Stimulated activated naive CD8-positive, alpha-beta T cell treated with anti-CD3 and anti-CD28 coated beads, Interleukin-15, Interleukin-2, amounts not matched to agents 100 ng/mL and 50 ng/mL, for 24 hours (primary cell): ENCODE measurements around the gene PLEKHG1.

Experiments
- H3K27ac Mint-ChIP-seq: one replicate; pipeline ENCODE4 v1.8.0; 2021; ENCODE audit warnings: mild to moderate bottlenecking, mixed read lengths
- H3K27me3 Mint-ChIP-seq: one replicate; pipeline ENCODE4 v1.8.0; 2021; ENCODE audit warnings: mixed read lengths
- H3K36me3 Mint-ChIP-seq: one replicate; pipeline ENCODE4 v1.8.0; 2021; ENCODE audit warnings: low read depth, mixed read lengths
- H3K4me1 Mint-ChIP-seq: one replicate; pipeline ENCODE4 v1.8.0; 2021; ENCODE audit warnings: low read depth, mixed read lengths
- H3K4me3 Mint-ChIP-seq: one replicate; pipeline ENCODE4 v1.8.0; 2021; ENCODE audit warnings: mild to moderate bottlenecking, mixed read lengths
- H3K9me3 Mint-ChIP-seq: one replicate; pipeline ENCODE4 v1.8.0; 2021; ENCODE audit warnings: mixed read lengths

PLEKHG1 gene

GRCh38 chr6:150600301-150601017, 774 bp downstream of the PLEKHG1 start:
- Mint-ChIP-seq H3K27ac (peak overlapping the region; percentile 93), H3K9me3 (no peaks in the 10 kb centered on the region), H3K4me3 (peak overlapping the region; percentile 88), H3K27me3 (peaks cover 55% of the 10 kb centered on the region), H3K36me3 (no peaks in the 10 kb centered on the region), H3K4me1 (peaks cover 34% of the 10 kb centered on the region)

GRCh38 chr6:150601439-150601838, 1.8 kb downstream of the PLEKHG1 start:
- Mint-ChIP-seq H3K9me3 (no peaks in the 10 kb centered on the region), H3K27ac (peak overlapping the region; percentile 70), H3K36me3 (no peaks in the 10 kb centered on the region), H3K27me3 (peaks cover 52% of the 10 kb centered on the region), H3K4me1 (peaks cover 36% of the 10 kb centered on the region), H3K4me3 (peak overlapping the region; percentile 59)

- H3K36me3 Mint-ChIP-seq = no peaks in the 10 kb centered on the region
- H3K9me3 Mint-ChIP-seq = no peaks in the 10 kb centered on the region
- H3K27me3 Mint-ChIP-seq = peaks cover 44% of the 10 kb centered on the region
- H3K27ac Mint-ChIP-seq = no peak overlapping the region
- no peak overlapping the region for H3K4me3 Mint-ChIP-seq
- peaks cover 47% of the 10 kb centered on the region for H3K4me1 Mint-ChIP-seq
Observed at GRCh38 chr6:150603176-150603575, 3.5 kb downstream of the PLEKHG1 start.

- peaks cover 34% of the 10 kb centered on the region for H3K4me1 Mint-ChIP-seq
- H3K9me3 Mint-ChIP-seq = no peaks in the 10 kb centered on the region
- H3K27me3 Mint-ChIP-seq = peaks cover 35% of the 10 kb centered on the region
- H3K27ac Mint-ChIP-seq = no peak overlapping the region
- H3K4me3 Mint-ChIP-seq = no peak overlapping the region
- H3K36me3 Mint-ChIP-seq = no peaks in the 10 kb centered on the region
Observed at GRCh38 chr6:150604467-150604866, 4.8 kb downstream of the PLEKHG1 start.

- Mint-ChIP-seq H3K4me1 (peaks cover 32% of the 10 kb centered on the region), H3K36me3 (no peaks in the 10 kb centered on the region), H3K9me3 (no peaks in the 10 kb centered on the region), H3K27ac (no peak overlapping the region), H3K27me3 (peaks cover 34% of the 10 kb centered on the region), H3K4me3 (no peak overlapping the region)
Observed at GRCh38 chr6:150605333-150605732, 5.6 kb downstream of the PLEKHG1 start.

- Mint-ChIP-seq H3K27me3 (peaks cover 28% of the 10 kb centered on the region), H3K4me1 (peaks cover 24% of the 10 kb centered on the region), H3K4me3 (no peak overlapping the region), H3K9me3 (no peaks in the 10 kb centered on the region), H3K27ac (no peak overlapping the region), H3K36me3 (no peaks in the 10 kb centered on the region)
Observed at GRCh38 chr6:150606168-150606591, 6.5 kb downstream of the PLEKHG1 start.

- H3K36me3 Mint-ChIP-seq = no peaks in the 10 kb centered on the region
- H3K27me3 Mint-ChIP-seq = peaks cover 23% of the 10 kb centered on the region
- H3K9me3 Mint-ChIP-seq = no peaks in the 10 kb centered on the region
- H3K27ac Mint-ChIP-seq = no peak overlapping the region
- no peak overlapping the region for H3K4me3 Mint-ChIP-seq
- peaks cover 18% of the 10 kb centered on the region for H3K4me1 Mint-ChIP-seq
Observed at GRCh38 chr6:150606647-150607328, 7.1 kb downstream of the PLEKHG1 start.

- no peak overlapping the region for H3K4me3 Mint-ChIP-seq
- peaks cover 19% of the 10 kb centered on the region for H3K4me1 Mint-ChIP-seq
- H3K9me3 Mint-ChIP-seq = no peaks in the 10 kb centered on the region
- H3K36me3 Mint-ChIP-seq = no peaks in the 10 kb centered on the region
- H3K27ac Mint-ChIP-seq = no peak overlapping the region
- H3K27me3 Mint-ChIP-seq = peaks cover 21% of the 10 kb centered on the region
Observed at GRCh38 chr6:150607329-150607650, 7.6 kb downstream of the PLEKHG1 start.

GRCh38 chr6:150610584-150610983, 10.9 kb downstream of the PLEKHG1 start:
- Mint-ChIP-seq H3K9me3 (no peaks in the 10 kb centered on the region), H3K36me3 (no peaks in the 10 kb centered on the region), H3K27ac (no peak overlapping the region), H3K4me3 (no peak overlapping the region), H3K4me1 (peaks cover 15% of the 10 kb centered on the region), H3K27me3 (peaks cover 16% of the 10 kb centered on the region)

- no peak overlapping the region for H3K4me3 Mint-ChIP-seq
- H3K4me1 Mint-ChIP-seq = peaks cover 9% of the 10 kb centered on the region
- H3K36me3 Mint-ChIP-seq = no peaks in the 10 kb centered on the region
- peaks cover 13% of the 10 kb centered on the region for H3K27me3 Mint-ChIP-seq
- H3K27ac Mint-ChIP-seq = no peak overlapping the region
- no peaks in the 10 kb centered on the region for H3K9me3 Mint-ChIP-seq
Observed at GRCh38 chr6:150613269-150613668, 13.6 kb downstream of the PLEKHG1 start.

GRCh38 chr6:150615967-150616366, 16.3 kb downstream of the PLEKHG1 start:
- H3K27ac Mint-ChIP-seq = no peak overlapping the region
- H3K9me3 Mint-ChIP-seq = no peaks in the 10 kb centered on the region
- peaks cover 19% of the 10 kb centered on the region for H3K27me3 Mint-ChIP-seq
- H3K4me3 Mint-ChIP-seq = no peak overlapping the region
- H3K4me1 Mint-ChIP-seq = peaks cover 23% of the 10 kb centered on the region
- H3K36me3 Mint-ChIP-seq = no peaks in the 10 kb centered on the region

GRCh38 chr6:150616586-150616985, 16.9 kb downstream of the PLEKHG1 start:
- peaks cover 24% of the 10 kb centered on the region for H3K4me1 Mint-ChIP-seq
- H3K27me3 Mint-ChIP-seq = peaks cover 19% of the 10 kb centered on the region
- H3K4me3 Mint-ChIP-seq = no peak overlapping the region
- no peak overlapping the region for H3K27ac Mint-ChIP-seq
- no peaks in the 10 kb centered on the region for H3K9me3 Mint-ChIP-seq
- H3K36me3 Mint-ChIP-seq = no peaks in the 10 kb centered on the region

GRCh38 chr6:150617062-150617461, 17.4 kb downstream of the PLEKHG1 start:
- Mint-ChIP-seq H3K4me3 (no peak overlapping the region), H3K27me3 (peaks cover 21% of the 10 kb centered on the region), H3K9me3 (no peaks in the 10 kb centered on the region), H3K4me1 (peaks cover 28% of the 10 kb centered on the region), H3K36me3 (no peaks in the 10 kb centered on the region), H3K27ac (no peak overlapping the region)

GRCh38 chr6:150617496-150618460, 18.1 kb downstream of the PLEKHG1 start:
- no peaks in the 10 kb centered on the region for H3K9me3 Mint-ChIP-seq
- no peak overlapping the region for H3K4me3 Mint-ChIP-seq
- H3K36me3 Mint-ChIP-seq = no peaks in the 10 kb centered on the region
- peaks cover 31% of the 10 kb centered on the region for H3K4me1 Mint-ChIP-seq
- peaks cover 20% of the 10 kb centered on the region for H3K27me3 Mint-ChIP-seq
- H3K27ac Mint-ChIP-seq = no peak overlapping the region

GRCh38 chr6:150619275-150619674, 19.6 kb downstream of the PLEKHG1 start:
- Mint-ChIP-seq H3K27ac (no peak overlapping the region), H3K27me3 (peaks cover 21% of the 10 kb centered on the region), H3K4me3 (no peak overlapping the region), H3K4me1 (peaks cover 40% of the 10 kb centered on the region), H3K36me3 (no peaks in the 10 kb centered on the region), H3K9me3 (no peaks in the 10 kb centered on the region)
